NK-92 (cell line): ENCODE results near the gene SH3YL1.

Experiments used
- DNase-seq: peaks from one replicate; lab custom pipeline; 2025; ENCODE audit not compliant: unreplicated experiment; lab: John Stamatoyannopoulos, UW

Gene SH3YL1

GRCh38 chr2:258933-259332, 4.9 kb downstream of the SH3YL1 start:
- DNase-seq: no peak

- DNase-seq: no peak
Measured at GRCh38 chr2:257842-258241, 6.0 kb downstream of the SH3YL1 start.

GRCh38 chr2:257429-257828, 6.4 kb downstream of the SH3YL1 start:
- DNase-seq: no peak

GRCh38 chr2:256094-256493, 7.7 kb downstream of the SH3YL1 start:
- no peak for DNase-seq

GRCh38 chr2:255195-255594, 8.6 kb downstream of the SH3YL1 start:
- DNase-seq: no peak

- DNase-seq: no peak
Measured at GRCh38 chr2:254241-254640, 9.6 kb downstream of the SH3YL1 start.

- DNase-seq: no peak
Measured at GRCh38 chr2:253202-253638, 10.6 kb downstream of the SH3YL1 start.

GRCh38 chr2:252001-252602, 11.7 kb downstream of the SH3YL1 start:
- DNase-seq: no peak

GRCh38 chr2:249538-250042, 14.2 kb downstream of the SH3YL1 start:
- DNase-seq: no peak

GRCh38 chr2:248724-249123, 15.1 kb downstream of the SH3YL1 start:
- DNase-seq: no peak

GRCh38 chr2:246489-247144, 17.2 kb downstream of the SH3YL1 start:
- DNase-seq: no peak

GRCh38 chr2:244547-244946, 19.3 kb downstream of the SH3YL1 start:
- no peak for DNase-seq

- no peak for DNase-seq
Measured at GRCh38 chr2:238869-239268, 25.0 kb downstream of the SH3YL1 start.

GRCh38 chr2:238431-238830, 25.4 kb downstream of the SH3YL1 start:
- no peak for DNase-seq

GRCh38 chr2:237878-238277, 26.0 kb downstream of the SH3YL1 start:
- no peak for DNase-seq

- no peak for DNase-seq
Measured at GRCh38 chr2:236993-237539, 26.8 kb downstream of the SH3YL1 start.

- DNase-seq: no peak
Measured at GRCh38 chr2:234421-234820, 29.4 kb downstream of the SH3YL1 start.

- DNase-seq: no peak
Measured at GRCh38 chr2:233030-233429, 30.8 kb downstream of the SH3YL1 start.

GRCh38 chr2:231521-232185, 32.2 kb downstream of the SH3YL1 start:
- no peak for DNase-seq

GRCh38 chr2:228518-229278, 35.1 kb downstream of the SH3YL1 start:
- DNase-seq: no peak

- DNase-seq: no peak
Measured at GRCh38 chr2:228115-228514, 35.7 kb downstream of the SH3YL1 start.
